HG03025 (cell line): ENCODE measurements around the gene SEMA6D.
"Not testable (repeated sequence)": the region's sequence is repeated elsewhere in the genome, so short reads cannot be mapped to it uniquely, and the experiment has no call there.

Source experiments
- ATAC-seq: cut with Tn5 transposase; IDR thresholded peaks from one replicate; pipeline ENCODE4 v1.9.1; 2021; ENCODE audit warnings: mild to moderate bottlenecking, moderate library complexity; ENCODE audit not compliant: unreplicated experiment, low FRiP score

SEMA6D gene

DNA sequence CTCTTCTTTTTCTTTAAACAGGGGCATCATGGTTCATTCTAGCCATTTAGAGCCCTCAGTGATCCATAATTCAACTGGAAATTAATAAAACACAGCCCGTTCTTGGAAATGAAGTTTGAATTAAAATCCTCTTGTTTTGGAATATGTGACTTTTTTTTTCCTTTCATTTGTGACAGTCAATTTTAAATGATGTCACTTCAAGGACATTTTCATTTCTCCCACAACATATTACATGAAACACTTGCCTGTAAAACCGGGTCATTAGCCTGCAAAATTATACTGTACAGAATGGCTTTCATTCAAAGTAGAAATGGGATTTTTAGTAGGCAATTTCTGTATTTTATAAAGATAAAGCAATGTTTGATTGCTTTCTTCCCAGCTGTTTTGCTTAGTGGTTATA lies 789 bp upstream of the SEMA6D start:
- ATAC-seq: no peak

DNA sequence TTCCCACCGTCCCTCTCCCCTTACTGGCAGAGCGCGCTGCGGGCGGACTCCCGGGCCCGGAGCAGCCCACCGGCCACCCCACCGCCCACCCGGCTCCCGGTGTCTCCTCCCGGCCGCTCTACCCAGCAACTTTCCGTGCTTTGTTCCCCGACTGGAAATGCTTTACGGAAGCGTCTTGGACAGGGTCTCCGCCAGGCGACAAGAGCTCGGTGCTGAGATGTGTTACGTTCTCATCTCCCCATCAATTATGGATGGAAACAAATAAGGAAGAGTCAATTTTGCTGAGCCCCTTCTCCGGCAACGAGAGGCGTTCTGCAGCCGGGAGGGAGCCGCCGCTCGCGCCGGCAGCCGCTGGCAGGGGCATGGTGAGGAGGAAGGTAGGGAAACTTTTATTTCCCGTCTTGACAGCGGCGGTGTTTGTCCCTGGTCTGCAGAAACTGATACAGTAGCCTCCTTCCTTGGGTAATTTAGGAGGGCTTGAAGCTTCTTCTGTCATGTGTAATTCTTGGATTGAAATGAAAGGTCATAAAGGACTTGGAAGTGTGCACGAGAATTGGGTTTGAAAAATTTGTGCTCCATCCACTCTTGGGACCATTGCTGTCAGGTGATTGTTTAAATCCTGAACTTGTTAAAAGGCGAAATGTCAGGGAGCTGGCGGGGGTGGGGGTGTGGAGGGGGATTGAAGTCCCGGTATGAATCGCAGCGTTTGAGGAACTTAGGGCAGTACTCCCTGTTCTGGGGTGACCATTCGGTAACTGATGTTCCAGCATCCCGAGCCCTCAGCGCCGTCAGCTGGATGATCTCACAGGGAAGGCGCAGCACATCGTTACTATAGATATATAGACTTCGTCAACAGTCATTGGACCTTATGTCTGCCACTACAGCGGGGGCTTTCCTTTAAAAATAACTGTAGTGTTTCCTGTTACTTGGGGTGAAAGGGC lies 1.5 kb downstream of the SEMA6D start:
- no peak for ATAC-seq

DNA sequence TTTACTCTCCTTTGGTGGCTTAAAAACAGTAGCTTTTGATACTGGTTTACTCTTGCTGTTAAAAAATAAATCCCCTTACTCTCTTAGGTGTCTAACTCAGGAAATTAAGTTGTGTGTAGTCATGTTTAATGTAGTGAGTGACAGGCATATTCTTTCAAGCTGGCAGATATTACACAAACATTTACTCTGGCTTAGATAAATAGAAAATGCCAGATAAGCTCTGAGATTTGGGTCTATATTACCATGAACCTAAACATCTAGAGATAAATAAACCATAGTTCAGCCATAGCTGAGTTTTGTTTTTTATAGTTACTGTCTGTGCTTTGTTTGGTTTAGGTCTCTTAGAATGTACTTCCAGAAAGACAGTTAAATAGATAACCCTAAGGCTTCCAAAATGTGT lies 2.4 kb downstream of the SEMA6D start:
- ATAC-seq: no peak

DNA sequence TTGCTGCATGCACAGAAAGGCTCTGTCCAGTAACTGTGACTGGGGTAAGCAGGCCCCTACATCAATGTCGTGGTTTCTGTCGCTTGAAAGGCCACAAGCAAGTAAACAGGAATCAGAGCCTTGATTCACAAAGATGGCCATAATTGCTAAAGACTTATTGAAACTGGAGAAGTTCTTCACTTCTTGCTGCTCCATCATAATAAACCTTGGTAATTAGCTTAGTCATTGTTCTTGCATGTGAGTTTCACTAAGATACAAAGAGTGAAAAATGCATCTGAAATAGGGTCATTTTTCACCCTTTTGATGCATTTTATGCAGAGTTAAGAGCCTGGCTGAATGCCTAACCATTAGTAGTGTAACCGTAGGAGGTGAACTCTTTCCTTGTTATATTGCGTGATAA lies 3.2 kb downstream of the SEMA6D start:
- no peak for ATAC-seq

DNA sequence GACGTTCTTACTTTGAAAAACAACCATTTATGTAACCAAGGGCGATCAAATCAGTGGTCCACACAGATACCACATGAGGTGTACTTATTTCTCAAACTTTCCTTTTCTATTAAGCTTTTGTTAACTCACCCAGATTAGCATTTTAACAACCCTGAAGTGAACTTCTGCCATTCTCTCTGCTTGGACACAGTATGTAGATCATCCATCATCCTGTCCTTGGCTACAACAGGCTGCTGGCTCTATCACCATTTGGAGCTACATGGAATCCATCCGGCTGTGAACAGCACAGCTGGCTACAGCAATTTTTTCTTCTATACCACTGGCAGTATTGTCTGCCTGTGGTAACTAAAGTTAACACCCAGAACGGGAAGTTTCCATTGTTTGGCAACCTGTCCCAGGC lies 4.4 kb downstream of the SEMA6D start:
- ATAC-seq: no peak

DNA sequence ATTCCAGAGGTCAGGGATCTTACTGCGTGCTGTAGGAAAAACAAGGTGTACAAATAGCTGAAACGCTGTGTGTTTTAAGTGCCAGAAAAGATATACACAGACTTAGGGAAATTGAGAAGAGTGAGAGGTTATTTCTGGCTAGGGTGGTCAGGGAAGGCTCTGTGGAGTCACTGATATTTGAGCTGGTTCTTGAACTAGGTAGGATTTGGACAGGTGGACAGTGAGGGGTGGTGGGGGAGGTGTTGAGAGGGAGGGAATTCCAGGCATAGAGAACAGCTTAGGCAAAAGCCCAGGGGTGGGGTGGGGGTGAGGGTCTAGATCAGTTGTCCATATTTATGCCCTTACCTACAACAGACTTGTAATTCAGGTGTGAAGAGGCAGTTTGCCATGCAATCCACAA lies 7.0 kb downstream of the SEMA6D start:
- ATAC-seq: no peak

DNA sequence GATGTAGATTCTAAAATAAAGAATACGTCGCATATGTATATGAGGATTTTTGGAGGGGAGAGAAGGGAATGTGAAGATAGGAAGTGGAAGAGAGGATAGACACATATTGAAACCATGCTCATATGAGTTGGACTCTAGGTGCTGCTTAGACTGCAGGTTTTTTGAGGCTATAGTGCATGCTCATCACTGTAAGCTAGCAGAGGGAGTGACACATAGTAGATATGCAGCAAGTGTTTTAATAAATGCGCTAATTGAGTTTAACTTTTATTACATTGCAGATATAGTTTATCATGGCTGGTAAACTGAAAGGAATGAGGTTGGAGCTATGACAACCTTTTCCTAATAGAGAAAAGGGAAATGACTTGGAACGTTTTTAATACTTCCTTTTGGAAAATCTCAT lies 7.7 kb downstream of the SEMA6D start:
- no peak for ATAC-seq

DNA sequence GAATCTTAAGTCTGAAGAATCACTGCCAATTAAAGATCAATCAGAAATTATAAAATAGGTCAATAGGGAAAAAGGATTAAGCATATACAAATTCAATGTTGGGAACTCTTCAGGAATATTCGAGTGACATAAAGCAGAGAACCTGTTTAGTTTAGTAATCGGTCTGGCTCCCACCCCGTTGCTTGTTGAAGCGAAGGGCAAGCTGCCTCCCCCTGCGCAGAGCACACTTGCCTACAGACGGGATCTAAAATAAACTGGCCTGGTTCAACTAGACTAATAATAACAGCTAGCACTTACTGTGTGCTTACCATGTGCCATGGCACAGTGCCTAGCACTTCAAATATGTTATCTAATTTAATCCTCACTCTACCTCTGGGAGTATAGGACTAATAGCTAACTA lies 8.6 kb downstream of the SEMA6D start:
- ATAC-seq: no peak

DNA sequence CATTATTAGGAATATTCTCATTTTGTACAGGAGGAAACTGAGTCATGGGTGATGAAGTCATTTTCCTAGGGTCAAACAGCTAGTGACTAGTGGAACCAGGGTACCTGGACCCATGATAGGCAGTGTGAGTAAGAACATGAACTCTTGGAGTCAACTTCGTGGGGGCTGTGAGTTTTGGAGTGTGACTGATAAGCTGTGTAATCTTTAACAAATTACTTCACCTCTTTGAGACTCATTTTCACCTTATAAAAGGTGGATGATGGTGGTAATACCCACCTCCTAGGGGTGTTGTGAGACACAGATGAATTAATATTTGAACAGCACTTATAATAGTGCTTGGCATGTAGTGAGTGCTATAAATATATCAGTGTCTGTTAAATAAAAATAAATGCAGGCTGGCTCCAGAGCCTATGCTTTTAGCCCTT lies 9.1 kb downstream of the SEMA6D start:
- no peak for ATAC-seq

DNA sequence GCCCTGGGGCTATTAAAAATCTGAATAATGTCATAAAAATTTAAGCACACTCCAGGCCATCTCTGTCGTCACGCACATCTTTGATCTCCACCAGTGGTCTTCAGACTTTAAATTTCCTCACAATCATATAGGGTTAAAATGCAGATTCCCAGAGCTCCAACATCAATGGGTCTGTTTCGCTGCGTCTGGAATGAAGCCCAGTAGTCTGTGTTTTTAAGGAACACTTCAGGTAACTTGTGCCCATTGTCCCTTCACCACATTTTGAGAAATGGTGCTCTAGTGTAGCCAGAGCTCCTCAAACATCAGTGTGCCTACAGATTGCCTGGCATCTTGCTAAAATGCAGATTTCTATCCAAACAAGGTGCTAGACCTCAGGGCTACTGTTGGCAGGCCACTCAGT lies 9.8 kb downstream of the SEMA6D start:
- no peak for ATAC-seq

DNA sequence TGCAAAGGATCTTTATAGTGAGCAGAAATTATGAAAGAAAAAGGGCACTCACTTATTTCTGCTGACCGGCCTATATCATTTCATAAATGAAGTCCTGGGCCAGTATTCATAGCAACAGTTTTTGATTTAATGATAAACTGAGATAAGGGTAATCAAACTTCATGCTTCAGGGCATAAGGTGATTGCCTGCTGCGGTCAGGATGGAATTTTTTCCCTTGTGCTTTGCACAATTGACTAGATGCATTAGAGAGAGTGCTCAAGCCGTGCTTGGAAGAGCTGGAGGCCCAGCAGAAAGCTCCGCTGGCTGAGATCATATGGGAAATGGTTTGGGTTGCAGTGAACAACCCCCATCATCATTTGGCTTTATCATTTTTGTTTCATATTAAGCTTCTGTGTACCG lies 10.4 kb downstream of the SEMA6D start:
- no peak for ATAC-seq

DNA sequence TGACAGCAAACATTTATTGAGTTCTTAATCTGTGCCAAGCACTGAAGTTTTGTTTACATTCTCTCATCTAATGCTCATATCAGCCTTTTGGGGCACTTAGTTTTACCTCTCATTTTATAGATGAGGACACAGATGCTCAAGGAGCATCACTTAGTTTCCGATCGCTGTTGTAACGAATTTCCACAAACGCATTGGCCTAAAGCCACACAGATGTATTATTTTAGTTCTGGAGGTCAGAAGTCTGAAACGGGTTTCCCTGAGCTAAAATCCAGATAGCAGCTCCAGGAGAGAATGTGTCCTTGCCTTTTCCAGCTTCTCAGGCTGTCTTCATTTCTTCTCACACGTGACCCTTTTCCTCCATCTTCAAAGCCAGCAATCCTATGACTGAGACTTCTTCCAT lies 11.1 kb downstream of the SEMA6D start:
- no peak for ATAC-seq

DNA sequence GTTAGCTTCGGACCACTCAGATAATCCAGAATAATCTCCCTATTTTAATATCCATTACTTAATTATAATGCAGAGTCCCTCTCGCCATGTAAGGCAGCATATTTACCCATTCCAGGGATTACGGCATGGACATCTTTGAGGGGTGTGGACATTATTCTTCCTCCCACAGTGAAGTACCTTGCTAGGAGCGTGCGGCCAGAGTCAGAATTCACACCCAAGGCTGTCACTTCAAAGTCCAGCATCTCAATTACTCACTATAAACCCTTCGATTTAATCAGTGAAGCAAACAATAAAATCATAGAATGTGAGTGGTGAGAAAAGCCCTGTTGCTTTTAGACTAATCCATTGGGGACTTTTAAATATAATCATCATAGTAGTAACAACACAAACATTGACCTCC lies 11.6 kb downstream of the SEMA6D start:
- ATAC-seq: no peak

DNA sequence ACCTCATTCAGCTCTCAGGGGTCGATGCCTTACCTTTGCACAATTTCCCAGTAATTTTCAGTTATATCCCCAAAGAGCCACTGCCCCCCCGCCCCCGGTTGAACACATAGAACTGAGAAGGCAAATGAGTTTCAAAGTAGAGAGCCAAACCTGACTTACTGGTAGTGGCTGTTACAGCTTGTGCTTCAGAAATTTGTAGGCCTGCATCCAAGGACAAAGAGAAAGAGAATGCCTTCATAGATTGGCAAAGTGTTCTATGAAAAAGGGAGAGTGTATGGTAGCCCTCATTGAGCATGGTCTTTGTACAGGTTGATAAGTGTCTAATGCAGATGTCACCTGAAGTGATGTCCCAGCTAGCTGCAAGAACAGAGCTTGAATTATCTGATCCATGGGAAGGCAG lies 13.9 kb downstream of the SEMA6D start:
- ATAC-seq: no peak

DNA sequence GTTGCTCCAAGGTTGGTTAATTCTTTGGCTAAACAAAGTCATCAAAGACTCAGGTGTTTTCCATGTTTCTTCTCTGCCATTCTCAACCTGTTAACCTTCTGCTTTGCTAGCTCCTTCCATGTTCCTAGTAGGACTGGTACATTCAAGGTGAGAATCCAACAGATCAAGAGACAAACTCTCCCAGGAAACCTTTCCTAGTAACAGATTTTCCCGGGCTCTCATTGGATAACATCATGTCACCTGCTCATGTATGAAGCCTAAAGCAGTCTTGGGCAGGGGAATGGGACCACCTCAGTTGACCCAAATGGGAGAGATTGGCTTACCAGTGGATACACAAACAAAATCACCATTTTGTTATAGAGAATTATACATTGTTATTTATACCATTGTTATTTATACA lies 14.9 kb downstream of the SEMA6D start:
- no peak for ATAC-seq

DNA sequence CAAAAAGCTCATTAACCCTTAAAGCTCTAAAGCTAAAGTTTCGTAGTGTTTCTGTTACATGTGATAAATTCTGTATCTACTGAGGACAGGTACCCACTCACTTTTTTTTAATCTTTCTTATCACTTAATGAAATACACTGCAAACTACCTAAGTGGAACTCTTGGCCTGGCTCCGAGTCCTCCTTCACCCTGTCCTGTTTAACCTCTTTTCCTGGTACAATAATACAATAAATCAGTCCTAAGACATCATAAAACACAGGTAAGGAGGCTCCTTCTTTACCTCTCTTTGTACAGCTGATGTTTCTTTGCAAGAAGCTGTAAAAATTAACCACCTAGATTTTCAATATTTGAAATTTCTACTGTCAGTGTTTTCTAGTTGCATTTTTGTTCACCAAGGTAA lies 15.8 kb downstream of the SEMA6D start:
- ATAC-seq: no peak

DNA sequence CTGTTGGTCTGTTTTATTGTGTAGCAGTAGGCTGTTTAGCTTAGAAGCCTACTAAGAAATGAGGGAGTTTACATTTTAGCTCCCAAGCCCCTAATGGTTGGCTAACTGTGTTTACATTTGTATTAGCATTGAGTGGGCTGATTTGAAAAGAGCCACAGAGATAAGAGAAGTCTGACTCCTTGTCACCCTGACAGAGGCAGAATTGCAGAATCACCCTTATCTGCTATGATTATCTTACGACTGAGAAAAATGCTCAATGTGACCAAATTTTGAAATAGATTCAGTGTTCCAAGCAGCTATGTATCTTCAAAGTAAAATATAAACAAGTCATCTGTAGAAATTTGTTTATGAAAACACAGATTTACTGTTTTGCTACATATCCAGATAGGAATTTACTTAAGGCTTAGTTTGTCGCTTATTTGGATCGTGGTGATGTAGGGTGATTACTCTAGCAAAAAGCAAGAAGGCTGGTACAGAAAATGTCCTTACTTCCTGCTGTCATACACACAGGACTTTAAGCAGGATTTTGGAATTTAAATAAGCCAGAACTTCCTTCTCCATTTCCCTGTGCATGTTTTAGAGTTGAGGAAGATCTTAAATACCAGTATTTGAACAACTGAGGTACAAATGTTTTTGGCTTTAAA lies 19.0 kb downstream of the SEMA6D start:
- ATAC-seq: no peak

DNA sequence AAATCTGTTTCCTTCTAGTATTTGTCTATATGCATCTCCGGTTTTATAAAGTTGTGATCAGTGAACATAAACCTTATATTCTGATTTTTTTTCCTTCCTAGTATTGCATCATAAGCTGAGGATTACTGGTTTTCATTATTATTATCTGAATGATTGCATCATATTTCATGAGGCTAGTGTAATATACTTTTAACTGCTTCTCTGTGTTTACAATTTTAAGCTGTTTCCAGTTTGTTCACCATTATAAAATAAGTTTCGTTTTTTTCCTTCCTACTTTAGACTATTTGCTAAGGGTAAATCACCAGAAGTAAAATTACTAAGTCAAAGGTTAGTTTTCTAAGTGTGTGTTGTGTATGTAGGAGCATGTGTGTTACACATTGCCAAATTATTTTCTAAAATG lies 20.2 kb downstream of the SEMA6D start:
- ATAC-seq: no peak

DNA sequence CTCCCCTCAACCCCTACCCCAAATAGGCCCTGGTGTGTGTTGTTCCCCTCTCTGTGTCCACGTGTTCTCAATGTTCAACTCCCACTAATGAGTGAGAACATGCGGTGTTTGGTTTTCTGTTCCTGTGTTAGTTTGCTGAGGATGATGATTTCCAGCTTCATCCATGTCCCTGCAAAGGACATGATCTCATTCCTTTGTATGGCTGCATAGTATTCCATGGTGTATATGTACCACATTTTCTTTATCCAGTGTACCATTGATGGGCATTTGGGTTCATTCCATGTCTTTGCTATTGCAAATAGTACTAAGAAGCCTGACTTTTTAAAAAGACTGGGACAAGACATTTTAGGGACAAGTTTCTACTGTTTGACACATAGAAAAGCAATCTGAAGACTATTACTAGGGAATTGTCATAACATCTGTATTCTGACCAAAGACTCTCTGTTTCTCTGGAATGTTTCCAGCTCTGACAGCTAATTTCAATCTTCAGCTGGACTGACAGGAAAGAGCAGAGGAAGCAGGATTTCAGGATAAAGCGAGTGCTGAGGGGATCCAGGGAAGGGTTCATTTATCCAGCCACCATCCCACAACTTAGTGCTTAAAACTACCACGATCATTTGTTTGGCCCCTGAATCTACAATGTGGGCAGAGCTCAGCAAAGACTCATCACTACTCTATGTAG lies 21.0 kb downstream of the SEMA6D start:
- ATAC-seq: not testable (repeated sequence)

DNA sequence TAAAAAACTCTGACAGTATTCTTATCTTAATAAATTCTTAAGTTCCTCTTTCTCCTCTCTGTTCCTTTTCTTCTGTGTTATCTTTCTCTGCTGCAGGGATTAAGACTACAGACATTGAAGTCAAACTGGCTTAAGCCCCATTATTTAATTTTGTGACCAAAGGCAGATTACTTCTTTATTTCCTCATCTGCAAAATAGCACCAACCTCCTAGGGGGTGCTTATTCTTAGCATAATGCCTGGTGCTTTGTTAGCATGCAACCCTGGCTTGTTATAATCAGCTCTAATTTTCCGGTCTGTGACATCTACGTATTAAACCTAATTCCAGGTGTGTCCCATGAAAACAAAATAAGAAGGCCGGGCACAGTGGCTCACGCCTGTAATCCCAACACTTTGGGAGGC lies 23.8 kb downstream of the SEMA6D start:
- no peak for ATAC-seq

DNA sequence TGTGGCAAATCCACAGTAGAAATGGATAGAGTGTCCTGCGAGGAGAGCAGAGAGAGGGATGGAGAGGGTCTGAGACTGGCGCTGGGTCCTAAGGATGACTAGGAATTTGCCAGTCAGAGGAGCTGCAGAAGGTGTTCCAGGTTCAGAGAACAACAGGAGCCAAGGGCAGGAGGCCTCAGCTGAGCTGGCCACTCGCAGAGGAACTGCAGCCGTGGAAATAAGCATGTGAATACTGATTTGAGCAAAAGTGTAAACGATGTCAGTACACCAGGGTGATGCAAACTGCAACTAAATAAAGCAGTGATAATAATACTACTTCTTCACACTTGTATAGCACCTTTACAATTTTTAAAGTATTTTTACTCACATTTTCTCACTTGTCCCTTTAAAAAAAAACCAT lies 24.6 kb downstream of the SEMA6D start:
- ATAC-seq: no peak

DNA sequence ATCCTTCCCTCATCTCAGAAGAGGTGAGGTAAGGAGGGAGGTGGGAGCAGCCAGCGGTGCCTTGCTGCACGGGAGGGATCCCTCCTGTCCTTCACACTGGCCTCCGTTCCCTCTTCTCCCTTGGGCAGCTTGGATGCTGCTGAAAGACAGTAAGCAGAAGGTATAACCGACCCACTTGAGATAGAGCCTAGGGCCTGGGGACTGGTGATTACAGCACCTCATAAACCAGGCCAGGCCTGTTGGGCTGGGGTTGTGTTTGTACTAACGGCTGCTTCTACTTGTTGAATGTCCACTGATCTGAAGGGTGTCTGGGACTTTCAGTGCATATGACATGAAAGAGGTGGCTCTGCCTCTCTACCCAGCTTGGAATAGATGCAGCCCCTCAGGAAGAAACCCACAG lies 25.0 kb downstream of the SEMA6D start:
- ATAC-seq: no peak
